ENCODE data around the gene OR4D1. TPM values are rescaled to one million over a fixed set of nuclear protein-coding genes. Genes with fewer than 3 reads are reported as not detected.

Gene OR4D1
- total and polyA plus RNA-seq, 9 of the 15 experiments (the other 6 are each of a cell fraction or from before 2014, with no cell fraction given) = not detected

- peaks cover 0 to 7% of the 10 kb centered on the region in 2 experiments; a peak in 2 of 5 replicates for H3K4me1 ChIP-seq (replicated peaks in 1 of 2; ENCODE audit: control insufficient read depth in 2 of 2, insufficient read depth in 2 of 2, low read length in 2 of 2)
- no TSS peak for BruUV-seq (replicated peaks)
- no peak overlapping the region for H3K9ac ChIP-seq (ENCODE audit: insufficient read depth in 1 of 2, low read depth in 2 of 2, low read length in 2 of 2)
- in situ Hi-C loops (cut with MboI) (no loop called here), intact Hi-C loops (cut with micrococcal nuclease) (no loop called here)
- no peak for ATAC-seq
- no peak overlapping the region for H3K4me3 ChIP-seq
- no peak for FAIRE-seq
- WGBS (ENCODE audit: insufficient coverage, low coverage, missing lambda C conversion rate) = 0% methylated on average over 3 of the region's 3 CpGs
- H3K9me3 ChIP-seq (replicated peaks; ENCODE audit: control insufficient read depth, insufficient read depth, low read depth, low read length) = no peaks in the 10 kb centered on the region
- DNase-seq (ENCODE audit: extremely low read depth in 1 of 4, low spot score in 3 of 4) = no peak
- ChIA-PET CTCF (ENCODE audit: low intra/inter-chr PET ratio) (no interaction called here), POLR2A (interaction anchor here (1.2 kb wide), 1 partner anchor 30 kb away, joined by 3 read pairs; no protein-coding TSS in a partner anchor)
- H3K9me1 ChIP-seq (ENCODE audit: control insufficient read depth, insufficient read depth, low read length) = no peaks in the 10 kb centered on the region
- no peaks in the 10 kb centered on the region for H3K79me2 ChIP-seq (ENCODE audit: control insufficient read depth, insufficient read depth, low read length)
- no peak overlapping the region for H3K27ac ChIP-seq (ENCODE audit: extremely low read depth, low read depth, low read length)
- no peak for TF ChIP-seq PYGO2 (tag; IDR thresholded peaks at IDR 0.05)
- no peak for TF ChIP-seq PKNOX1 (IDR thresholded peaks at IDR 0.05)
- no peak for TF ChIP-seq HOMEZ (CRISPR knock-in tag; IDR thresholded peaks at IDR 0.05)
- no peak for TF ChIP-seq CREB3 (tag; conservative IDR thresholded peaks at IDR 0.05; ENCODE audit: low read depth)
- no peak for TF ChIP-seq TARDBP (IDR thresholded peaks at IDR 0.05)
- TF ChIP-seq ZC3H4 (CRISPR knock-in tag; IDR thresholded peaks at IDR 0.05; ENCODE audit: borderline replicate concordance) = no peak
- no peaks in the 10 kb centered on the region for H3K36me3 ChIP-seq (ENCODE audit: control insufficient read depth, insufficient read depth, low read length)
- no peaks in the 10 kb centered on the region for H4K20me1 ChIP-seq (replicated peaks; ENCODE audit: control insufficient read depth, insufficient read depth, low read length)
- H2AFZ ChIP-seq (ENCODE audit: low read depth, low read length) = no peak overlapping the region
- H3K27me3 ChIP-seq (ENCODE audit: control insufficient read depth in 2 of 2, insufficient read depth in 2 of 2, low read length in 2 of 2) = peaks cover 19 to 22% of the 10 kb centered on the region in 2 experiments
- H3K4me2 ChIP-seq (ENCODE audit: insufficient read depth, low read length) = no peak overlapping the region
Observed at GRCh38 chr17:58161566-58161965, 13.4 kb downstream of the OR4D1 start.
